Activated CD4-positive, CD25-positive, alpha-beta regulatory T cell treated with anti-CD3 and anti-CD28 coated beads, Interleukin-2, amount 50 U/mL, for 24 hours (primary cell): ENCODE data around the gene SELENOM.
"Not testable (repeated sequence)": the region's sequence is repeated elsewhere in the genome, so short reads cannot be mapped to it uniquely, and the experiment has no call there.

Source experiments
- ATAC-seq, 2 donors: fragments of 150-1000 bp; cut with Tn5 transposase; one replicate each; pipeline ENCODE4 v1.10.0; 2021; ENCODE audit warnings: mild to moderate bottlenecking in 1 of 2, moderate library complexity in 1 of 2

Gene SELENOM

GRCh38 chr22:31073125-31073524, 34.2 kb downstream of the SELENOM start:
- not testable (repeated sequence) for ATAC-seq

- not testable (repeated sequence) for ATAC-seq
These were observed 37.6 kb downstream of the SELENOM start for GRCh38 chr22:31069691-31070314.

- no peak for ATAC-seq
These were observed 38.4 kb downstream of the SELENOM start for GRCh38 chr22:31068970-31069369.

- no peak for ATAC-seq
These were observed 43.0 kb downstream of the SELENOM start for GRCh38 chr22:31064369-31064768.

- ATAC-seq, result no peak
These were observed 44.7 kb downstream of the SELENOM start for GRCh38 chr22:31062566-31063230.

GRCh38 chr22:31059663-31060062, 47.7 kb downstream of the SELENOM start:
- not testable (repeated sequence) for ATAC-seq

- no peak for ATAC-seq
These were observed 50.3 kb downstream of the SELENOM start for GRCh38 chr22:31056986-31057599.

GRCh38 chr22:31055635-31056159, 51.7 kb downstream of the SELENOM start:
- no peak for ATAC-seq

- ATAC-seq, result no peak
These were observed 52.2 kb downstream of the SELENOM start for GRCh38 chr22:31055117-31055634.
